K562 (cell line): ENCODE data around the gene OSGEP. TPM values are rescaled to one million over a fixed set of nuclear protein-coding genes. Genes with fewer than 3 reads are reported as not detected.

ENCODE experiments used
- ETV5 ChIP-seq: sonication (generic); formaldehyde crosslinking; IDR thresholded peaks from 2 replicates; pipeline ENCODE4 v1.4.0; 2020; ENCODE audit warnings: low read depth, mild to moderate bottlenecking, missing genetic modification reagents
- FIP1L1 ChIP-seq: fragments of 200-400 bp; formaldehyde crosslinking; IDR thresholded peaks from 2 replicates; pipeline ENCODE4 v1.6.1; 2018; ENCODE audit warnings: mild to moderate bottlenecking, low read depth, low read length; ENCODE audit not compliant: poor library complexity, severe bottlenecking
- KAT7 ChIP-seq: sonication (generic); formaldehyde crosslinking; IDR thresholded peaks from 2 replicates; pipeline ENCODE4 v1.8.0; 2022; ENCODE audit warnings: missing genetic modification reagents, mild to moderate bottlenecking, borderline replicate concordance
- L3MBTL2 ChIP-seq: fragments of 450-650 bp; IDR thresholded peaks from 2 replicates; pipeline ENCODE4 v1.6.1; 2016; ENCODE audit warnings: mild to moderate bottlenecking, moderate library complexity
- MGA ChIP-seq: fragments of 450-650 bp; IDR thresholded peaks from 2 replicates; pipeline ENCODE4 v1.6.1; 2016; ENCODE audit warnings: mild to moderate bottlenecking, moderate library complexity
- NR3C1 ChIP-seq: sonication (generic); formaldehyde crosslinking; IDR thresholded peaks from 2 replicates; pipeline ENCODE4 v1.8.1; 2022; ENCODE audit warnings: missing genetic modification reagents
- SMARCA4 ChIP-seq: fragments of 450-650 bp; IDR thresholded peaks from 2 replicates; pipeline ENCODE4 v1.6.1; 2016
- TGIF2 ChIP-seq: sonication (generic); formaldehyde crosslinking; IDR thresholded peaks from 2 replicates; pipeline ENCODE4 v1.8.1; 2022; ENCODE audit warnings: mild to moderate bottlenecking, missing genetic modification reagents, moderate library complexity
- THRA ChIP-seq: fragments of 450-650 bp; IDR thresholded peaks from 2 replicates; pipeline ENCODE4 v1.6.1; 2017; ENCODE audit warnings: mild to moderate bottlenecking, moderate library complexity
- ZNF232 ChIP-seq: sonication (generic); formaldehyde crosslinking; IDR thresholded peaks from 2 replicates; pipeline ENCODE4 v1.8.0; 2022; ENCODE audit warnings: mild to moderate bottlenecking, missing genetic modification reagents
- polyA plus RNA-seq, 8 experiments: library from polyadenylated mRNA; depleted of rRNA in 4 of 8; stranded (reverse) in 5 of 8; unstranded in 3 of 8; fragments of >200 nt; fragmentation: Nextera tagmentation in 2 of 8; fragmentation: Illumina TruSeq in 1 of 8; extraction: Ambion mirVana in 2 of 8; extraction: Trizol in 1 of 8; gene quantifications; 2 replicates each; pipeline versions ENCODE4 v1.2.1 to v1.2.3, GENCODE V29; 2011 to 2014; ENCODE audit warnings: inconsistent platforms in 1 of 8, missing spikeins in 1 of 8
- total RNA-seq, 7 experiments: library from RNA; depleted of rRNA in 6 of 7; stranded (reverse); fragments of >200 nt in 6 of 7; fragmentation: Illumina TruSeq in 2 of 7; extraction: Trizol in 2 of 7; gene quantifications; 2 replicates each; pipeline versions ENCODE4 v1.2.1 to v1.2.3, GENCODE V29; 2011 to 2021; ENCODE audit warnings: low replicate concordance in 1 of 7
- TF ChIP-seq, protein P1 (sequence below): sonication (generic); formaldehyde crosslinking; IDR thresholded peaks from 2 replicates; pipeline ENCODE4 v1.8.0; 2022; ENCODE audit warnings: missing genetic modification reagents, mild to moderate bottlenecking, moderate library complexity, borderline replicate concordance
- TF ChIP-seq, protein P2 (sequence below): fragments of 450-650 bp; IDR thresholded peaks from 2 replicates; pipeline ENCODE4 v1.6.1; 2016; ENCODE audit warnings: missing biosample characterization, missing genetic modification characterization

Gene OSGEP
- total and polyA plus RNA-seq, 9 of the 15 experiments (the other 6 are each of a cell fraction or from before 2014, with no cell fraction given), result 32.1 to 59.2 (median 44.1) TPM

DNA sequence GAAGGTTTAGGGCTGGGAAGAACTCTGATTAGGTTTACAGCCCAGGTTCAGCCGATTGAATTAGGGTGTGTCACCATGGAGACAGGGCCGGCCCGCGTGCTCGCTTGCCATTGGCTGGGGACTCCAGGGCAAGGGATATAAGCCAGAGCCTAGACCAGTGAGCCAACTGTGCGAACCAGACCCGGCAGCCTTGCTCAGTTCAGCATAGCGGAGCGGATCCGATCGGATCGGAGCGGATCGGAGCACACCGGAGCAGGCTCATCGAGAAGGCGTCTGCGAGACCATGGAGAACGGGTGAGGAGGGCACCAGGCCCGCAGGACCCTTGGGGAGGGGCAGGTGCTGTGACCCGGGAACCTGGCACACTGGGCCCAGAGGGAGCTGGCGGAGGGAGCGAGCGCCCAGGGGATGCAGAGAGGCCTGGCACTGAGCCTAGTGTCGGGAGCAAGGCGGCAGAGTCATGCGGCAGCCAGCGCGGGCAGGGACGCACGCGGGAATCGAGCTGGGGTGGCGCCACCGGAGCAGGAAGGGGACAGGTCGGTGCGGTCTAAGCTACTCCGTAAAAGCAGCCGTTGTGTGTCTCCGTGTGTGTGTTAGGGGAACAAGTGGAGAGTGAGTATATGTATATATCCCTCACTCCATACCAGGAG, 14.8 kb upstream of the OSGEP start, which contains the start of gene PNP (continued):
- TF ChIP-seq MGA (peak; percentile 45), ZNF232 (CRISPR knock-in tag) (0 out of 2 replicates have a peak, but pooled peaks have one; percentile 71), NR3C1 (CRISPR knock-in tag) (no peak), THRA (no peak), FIP1L1 (peak; percentile 66), TGIF2 (CRISPR knock-in tag) (peak; percentile 61; the same call in 1 of the 2 replicates), KAT7 (CRISPR knock-in tag) (peak; percentile 93; the same call in 1 of the 2 replicates), L3MBTL2 (peak; percentile 37; the same call in 1 of the 2 replicates), ETV5 (CRISPR knock-in tag) (no peak; the same call in 1 of the 2 replicates), SMARCA4 (peak; percentile 15; the same call in 1 of the 2 replicates)
- TF ChIP-seq, protein P1, sequence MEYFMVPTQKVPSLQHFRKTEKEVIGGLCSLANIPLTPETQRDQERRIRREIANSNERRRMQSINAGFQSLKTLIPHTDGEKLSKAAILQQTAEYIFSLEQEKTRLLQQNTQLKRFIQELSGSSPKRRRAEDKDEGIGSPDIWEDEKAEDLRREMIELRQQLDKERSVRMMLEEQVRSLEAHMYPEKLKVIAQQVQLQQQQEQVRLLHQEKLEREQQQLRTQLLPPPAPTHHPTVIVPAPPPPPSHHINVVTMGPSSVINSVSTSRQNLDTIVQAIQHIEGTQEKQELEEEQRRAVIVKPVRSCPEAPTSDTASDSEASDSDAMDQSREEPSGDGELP (CRISPR knock-in tag), result peak; percentile 65; the same call in 1 of the 2 replicates
- TF ChIP-seq, protein P2, sequence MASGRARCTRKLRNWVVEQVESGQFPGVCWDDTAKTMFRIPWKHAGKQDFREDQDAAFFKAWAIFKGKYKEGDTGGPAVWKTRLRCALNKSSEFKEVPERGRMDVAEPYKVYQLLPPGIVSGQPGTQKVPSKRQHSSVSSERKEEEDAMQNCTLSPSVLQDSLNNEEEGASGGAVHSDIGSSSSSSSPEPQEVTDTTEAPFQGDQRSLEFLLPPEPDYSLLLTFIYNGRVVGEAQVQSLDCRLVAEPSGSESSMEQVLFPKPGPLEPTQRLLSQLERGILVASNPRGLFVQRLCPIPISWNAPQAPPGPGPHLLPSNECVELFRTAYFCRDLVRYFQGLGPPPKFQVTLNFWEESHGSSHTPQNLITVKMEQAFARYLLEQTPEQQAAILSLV (tag), result no peak
